HG03432 (cell line): Measurements from ENCODE around the gene SIRPD.

ENCODE experiments used
- ATAC-seq: cut with Tn5 transposase; IDR thresholded peaks from one replicate; pipeline ENCODE4 v1.9.1; 2021; ENCODE audit warnings: mild to moderate bottlenecking, moderate library complexity; ENCODE audit not compliant: unreplicated experiment

Gene SIRPD

GRCh38 chr20:1538655-1539054 lies 18.9 kb downstream of the SIRPD start:
- ATAC-seq: no peak

- no peak for ATAC-seq
Measured at GRCh38 chr20:1537731-1538058, 19.8 kb downstream of the SIRPD start.

DNA sequence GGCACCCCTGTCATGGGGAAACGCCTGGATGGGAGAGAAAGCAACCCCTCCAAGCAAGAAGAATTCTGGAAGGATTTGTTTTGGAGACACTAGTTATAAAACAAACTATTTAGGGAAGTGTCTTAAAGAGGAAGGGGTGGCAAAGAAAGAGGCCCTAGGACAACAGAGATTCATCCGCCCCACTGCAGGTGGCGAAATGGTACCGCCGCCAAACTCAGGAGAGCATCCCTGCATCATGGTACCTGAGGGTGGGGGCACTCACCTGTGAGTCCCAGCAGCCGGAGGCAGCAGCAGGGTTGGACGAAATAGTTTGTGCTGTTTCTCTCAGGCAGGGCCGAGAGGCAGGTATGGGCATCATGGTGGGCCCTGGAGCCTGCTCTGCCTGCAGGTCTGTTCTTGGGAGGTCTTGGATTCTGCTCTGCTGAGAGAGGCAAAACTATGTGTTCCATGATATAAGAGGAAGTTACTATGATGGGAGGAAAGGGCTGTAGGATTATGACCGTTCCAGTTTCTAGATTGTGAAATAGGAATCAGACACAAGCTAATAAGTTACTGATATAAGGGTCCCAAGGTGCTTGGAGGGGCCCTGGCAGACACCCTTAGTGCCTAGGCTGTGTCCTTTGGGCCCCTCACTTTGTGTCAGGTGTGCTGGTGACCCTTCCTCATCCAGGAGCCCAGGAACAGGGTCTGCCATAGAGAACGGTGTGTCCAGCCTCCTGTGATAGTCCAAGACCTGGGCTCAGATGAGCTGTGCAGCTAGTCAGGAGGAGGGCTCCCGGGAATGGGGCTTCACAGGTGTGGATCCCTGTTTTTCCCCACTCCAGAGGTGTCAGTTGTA lies 20.4 kb downstream of the SIRPD start:
- no peak for ATAC-seq

DNA sequence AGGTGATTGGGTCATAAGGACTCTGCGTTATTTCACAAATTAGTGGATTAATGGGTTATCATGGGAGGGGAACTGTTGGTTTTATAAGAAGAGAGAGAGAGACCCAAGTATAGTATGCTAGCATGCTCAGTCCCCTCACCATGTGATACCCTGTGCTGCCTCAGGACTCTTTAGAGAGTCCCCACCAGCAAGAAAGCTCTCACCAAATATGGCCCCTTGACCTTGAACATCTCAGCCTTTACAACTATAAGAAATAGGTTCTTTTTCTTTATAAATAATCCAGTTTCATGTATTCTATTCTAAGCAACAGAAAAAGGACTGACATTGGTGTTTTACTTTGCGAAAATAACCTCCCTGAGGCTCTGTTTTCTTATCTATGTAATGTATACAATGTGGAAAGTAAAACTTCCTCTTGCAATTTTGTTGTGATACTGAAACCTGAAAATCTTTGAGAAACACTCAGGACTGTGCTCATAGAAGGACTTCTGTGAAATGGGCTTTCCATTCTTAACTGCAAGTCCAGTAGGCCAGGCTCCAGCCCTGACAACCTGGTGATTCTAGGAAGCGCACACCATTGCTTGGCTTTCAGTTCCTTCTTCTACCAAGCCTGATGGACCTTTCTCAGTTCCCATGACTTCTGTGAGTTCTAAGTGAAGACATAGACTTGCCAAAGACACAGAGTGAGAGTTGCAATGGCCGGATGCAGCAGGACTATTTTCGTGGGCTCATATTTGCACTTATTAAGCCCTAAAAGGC lies 21.9 kb downstream of the SIRPD start:
- ATAC-seq: peak; percentile 93

DNA sequence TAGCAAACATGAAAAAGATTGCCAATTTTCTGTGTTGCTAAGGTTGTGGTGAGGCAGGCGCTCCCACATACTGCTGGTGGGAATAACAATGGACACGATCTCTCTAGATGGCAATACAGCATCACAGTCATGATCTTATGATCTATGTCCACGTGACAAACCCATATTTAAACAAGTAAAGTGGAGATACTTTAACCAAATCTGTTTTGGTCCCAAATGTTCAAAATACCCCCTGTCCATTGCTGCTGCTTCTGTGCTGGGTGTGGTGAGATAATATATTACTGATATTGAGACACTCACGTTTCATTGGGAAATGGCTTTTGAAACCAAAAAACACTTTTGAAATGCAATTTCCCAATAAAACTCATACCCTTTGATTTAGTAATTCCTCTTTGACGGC lies 23.0 kb downstream of the SIRPD start:
- no peak for ATAC-seq

GRCh38 chr20:1533059-1533458 lies 24.4 kb downstream of the SIRPD start:
- ATAC-seq: no peak

- no peak for ATAC-seq
Measured at GRCh38 chr20:1528811-1529210, 28.7 kb downstream of the SIRPD start.

GRCh38 chr20:1527923-1528322 lies 29.6 kb downstream of the SIRPD start:
- ATAC-seq: no peak

- no peak for ATAC-seq
Measured at GRCh38 chr20:1526896-1527295, 30.6 kb downstream of the SIRPD start.

DNA sequence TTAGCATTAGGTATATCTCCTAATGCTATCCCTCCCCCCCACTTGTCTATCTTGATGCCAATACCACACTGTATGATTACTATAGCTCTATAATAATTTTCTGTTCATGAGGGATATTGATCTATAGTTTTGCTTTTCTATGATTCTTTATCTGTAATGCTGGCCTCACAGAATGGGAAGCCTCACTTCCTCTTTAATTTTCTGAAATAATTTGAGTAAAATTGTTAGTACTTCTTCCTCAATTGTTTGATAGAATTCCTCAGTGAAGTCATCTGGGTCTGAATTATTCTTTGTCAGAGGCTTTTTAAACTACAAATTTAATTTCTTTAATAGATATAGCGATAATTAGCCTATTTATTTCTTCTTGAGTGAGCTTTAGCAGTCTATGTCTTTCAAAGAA lies 31.2 kb downstream of the SIRPD start:
- no peak for ATAC-seq

DNA sequence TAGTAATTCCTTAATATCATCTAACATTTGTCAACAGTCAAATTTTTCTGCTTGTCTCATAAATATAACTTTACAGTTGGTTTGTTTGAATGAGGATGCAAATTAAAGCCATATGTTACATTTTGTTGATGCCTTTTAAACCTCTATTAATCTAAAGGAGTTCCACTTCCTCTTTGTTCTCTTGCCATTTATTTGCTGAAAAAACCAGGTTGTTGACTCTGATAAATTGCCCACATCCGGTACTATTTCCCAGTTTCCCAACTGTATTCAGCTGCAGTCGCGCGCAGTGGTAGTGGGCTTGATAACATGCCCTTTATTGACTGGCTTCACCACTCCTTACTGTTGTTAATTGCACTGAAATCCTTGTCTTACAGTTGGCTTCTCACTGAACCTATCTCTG lies 33.5 kb downstream of the SIRPD start:
- ATAC-seq: no peak

DNA sequence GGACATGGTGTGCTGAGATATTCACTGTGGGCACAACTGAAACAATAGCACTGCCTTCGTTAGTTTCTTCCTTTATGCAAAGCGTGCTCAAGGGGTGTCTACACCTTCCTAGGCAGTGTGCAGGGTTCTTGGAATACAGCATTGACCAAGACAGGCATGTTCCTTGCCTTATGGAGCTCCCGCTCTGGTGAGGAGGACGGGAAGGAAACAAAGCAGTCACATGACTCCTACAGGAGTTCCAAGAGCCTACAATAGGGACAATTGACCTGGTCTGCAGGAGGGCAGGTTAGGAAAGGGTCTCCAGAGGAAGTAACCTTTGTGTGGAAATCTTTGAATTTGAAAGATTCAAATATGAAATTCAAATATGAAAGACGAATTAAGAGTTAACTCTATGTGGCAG lies 40.5 kb downstream of the SIRPD start:
- ATAC-seq: no peak

DNA sequence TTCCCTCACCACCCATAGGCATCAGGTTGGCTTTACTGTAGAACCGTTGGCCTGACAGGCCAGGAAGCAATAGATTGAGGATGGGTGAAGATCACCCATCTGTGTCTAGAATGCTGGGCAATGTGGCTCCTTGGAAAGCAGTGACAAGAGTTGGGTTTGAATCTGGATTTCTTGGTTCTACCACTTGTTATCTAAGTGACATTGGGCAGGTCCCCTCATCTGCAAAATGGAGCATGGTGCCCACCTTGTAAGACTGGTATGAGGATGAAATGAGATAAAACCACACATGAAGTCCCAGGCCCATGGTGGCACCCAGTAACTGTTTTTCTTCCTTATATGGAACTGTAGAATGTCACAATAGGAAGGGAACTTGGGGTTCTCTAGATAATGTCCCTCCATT lies 43.7 kb downstream of the SIRPD start:
- ATAC-seq: no peak

DNA sequence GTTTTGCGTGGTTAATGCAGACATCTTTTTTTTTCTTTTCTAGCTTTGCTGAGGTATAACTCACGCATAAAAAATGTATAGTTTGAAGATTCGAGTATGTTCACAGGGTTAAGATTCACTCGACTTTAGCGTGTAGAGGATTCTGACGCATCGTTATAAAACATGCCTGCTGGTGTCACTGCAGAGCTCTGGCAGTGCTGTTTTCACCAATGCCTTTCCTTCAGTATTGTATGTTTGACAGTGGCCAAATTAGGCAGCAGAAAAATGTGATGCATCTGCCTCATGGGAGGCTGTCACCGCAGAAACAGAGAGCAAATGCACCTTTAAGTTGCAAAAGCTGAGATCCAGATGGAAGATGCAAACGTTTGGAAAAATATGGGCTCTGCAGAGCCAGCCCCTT lies 48.3 kb downstream of the SIRPD start:
- no peak for ATAC-seq

GRCh38 chr20:1508574-1508973 lies 48.9 kb downstream of the SIRPD start:
- no peak for ATAC-seq

DNA sequence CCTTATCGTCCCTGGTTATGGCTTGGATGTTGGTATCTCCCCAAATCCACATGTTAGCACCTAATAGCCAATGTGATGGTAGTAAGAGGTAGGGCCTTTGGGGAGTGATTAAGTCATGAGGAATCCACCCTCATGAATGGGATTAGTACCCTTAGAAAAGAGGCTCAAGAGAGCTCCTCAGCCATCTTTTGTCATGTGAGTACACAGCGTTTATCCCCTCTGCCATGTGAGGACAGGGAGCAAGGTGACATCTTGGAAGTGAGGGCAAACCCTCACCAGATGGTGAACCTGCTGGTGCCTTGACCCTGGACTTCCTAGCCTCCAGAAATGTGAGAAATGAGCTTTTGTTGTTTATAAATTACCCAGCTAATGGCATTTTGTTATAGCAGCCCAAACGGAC lies 50.2 kb downstream of the SIRPD start:
- no peak for ATAC-seq

DNA sequence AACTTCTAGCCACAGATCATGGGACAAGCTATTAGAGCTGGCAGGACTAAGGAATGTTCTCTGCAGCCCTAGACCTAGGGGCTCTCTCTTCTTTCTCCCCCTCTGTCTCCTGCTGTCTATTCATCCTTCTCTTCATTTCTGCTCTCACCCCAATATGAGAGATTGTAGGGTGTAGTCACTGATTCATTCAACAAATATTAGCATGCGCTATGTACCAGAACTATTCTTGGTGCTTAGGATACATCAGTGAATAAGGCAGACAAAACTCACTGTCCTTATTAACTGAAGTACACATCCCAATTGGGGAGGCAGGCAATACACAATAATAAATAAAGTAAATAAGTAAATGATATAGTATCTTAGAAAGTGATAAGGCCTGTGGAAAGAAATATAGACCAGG lies 51.6 kb downstream of the SIRPD start:
- no peak for ATAC-seq

GRCh38 chr20:1505361-1505760 lies 52.1 kb downstream of the SIRPD start:
- no peak for ATAC-seq

DNA sequence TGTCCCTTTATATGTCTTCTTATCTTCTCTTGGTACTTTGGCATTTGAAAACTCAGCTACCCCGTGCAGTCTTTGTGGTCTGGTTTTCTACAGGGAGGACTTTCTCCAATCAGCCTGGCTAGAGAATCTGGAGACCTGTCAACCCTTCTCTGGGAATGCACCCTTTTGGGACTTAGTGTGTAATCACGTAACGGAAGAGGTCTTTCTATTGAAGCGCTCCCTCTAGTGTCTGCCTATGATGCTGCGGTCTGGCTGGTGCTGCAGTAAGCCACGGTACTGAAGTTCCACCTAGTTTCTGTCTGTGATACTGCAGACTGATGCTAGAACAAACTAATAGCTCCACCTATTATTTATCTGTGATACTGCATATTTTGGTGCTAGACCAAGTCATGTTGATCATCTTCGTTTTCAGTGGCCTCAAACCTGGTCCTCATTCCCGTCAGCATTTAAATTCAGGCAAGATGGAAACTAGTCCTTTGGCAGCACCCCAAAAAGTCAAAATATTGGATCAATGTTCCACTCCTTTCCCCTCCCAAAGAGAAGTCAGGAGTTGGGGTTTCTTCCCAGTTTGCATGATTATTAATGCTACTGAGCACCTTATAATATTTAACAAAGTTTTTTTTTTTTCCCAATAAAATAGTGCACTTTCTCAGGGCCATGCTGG lies 53.8 kb downstream of the SIRPD start:
- peak; percentile 97 for ATAC-seq

- no peak for ATAC-seq
Measured at GRCh38 chr20:1500496-1500895, 57.0 kb downstream of the SIRPD start.

- no peak for ATAC-seq
Measured at GRCh38 chr20:1499528-1500420, 57.7 kb downstream of the SIRPD start.
